SK-N-SH treated with all-trans-retinoic acid at 6 μM for 48 hours (cell line): Measurements from ENCODE around the gene EXOC3.

Experiments
- ATAC-seq: fragments of 200-7000 bp; cut with Tn5 transposase; 3 replicates; pipeline ENCODE4 v1.9.1; 2020; ENCODE audit warnings: mild to moderate bottlenecking, moderate library complexity
- BACH2 ChIP-seq: fragments of 250-450 bp; sonication (Bioruptor Pico); IDR thresholded peaks from 2 replicates; pipeline ENCODE4 v1.9.0; 2021; ENCODE audit warnings: mild to moderate bottlenecking, borderline replicate concordance
- CREB5 ChIP-seq: fragments of 250-450 bp; sonication (Bioruptor Pico); IDR thresholded peaks from 2 replicates; pipeline ENCODE4 v1.5.1; 2020; ENCODE audit warnings: low read depth, mild to moderate bottlenecking, moderate library complexity
- ESRRG ChIP-seq: fragments of 250-450 bp; sonication (Bioruptor Pico); IDR thresholded peaks from 2 replicates; pipeline ENCODE4 v1.6.1; 2021; ENCODE audit warnings: mild to moderate bottlenecking
- OSR1 ChIP-seq: fragments of 250-450 bp; sonication (Bioruptor Pico); IDR thresholded peaks from 2 replicates; pipeline ENCODE4 v1.8.0; 2022; ENCODE audit warnings: moderate library complexity, mild to moderate bottlenecking, inconsistent platforms
- PPARA ChIP-seq: fragments of 250-450 bp; sonication (Bioruptor Pico); IDR thresholded peaks from 2 replicates; pipeline ENCODE4 v1.5.0; 2020; ENCODE audit warnings: mild to moderate bottlenecking, borderline replicate concordance
- SNAI2 ChIP-seq: fragments of 250-450 bp; sonication (Bioruptor Pico); IDR thresholded peaks from 2 replicates; pipeline ENCODE4 v1.5.0; 2020; ENCODE audit warnings: mild to moderate bottlenecking, moderate library complexity
- TCF4 ChIP-seq: fragments of 250-450 bp; sonication (Bioruptor Pico); IDR thresholded peaks from 2 replicates; pipeline ENCODE4 v1.8.0; 2021; ENCODE audit warnings: mild to moderate bottlenecking, moderate library complexity, borderline replicate concordance
- TOX ChIP-seq: fragments of 250-450 bp; sonication (Bioruptor Pico); IDR thresholded peaks from 2 replicates; pipeline ENCODE4 v1.8.0; 2021; ENCODE audit warnings: mild to moderate bottlenecking, moderate library complexity, borderline replicate concordance
- TSHZ2 ChIP-seq: fragments of 250-450 bp; sonication (Bioruptor Pico); IDR thresholded peaks from 2 replicates; pipeline ENCODE4 v1.5.0; 2020; ENCODE audit warnings: mild to moderate bottlenecking, moderate library complexity
- ZC3H10 ChIP-seq: fragments of 250-450 bp; sonication (Bioruptor Pico); IDR thresholded peaks from 2 replicates; pipeline ENCODE4 v1.5.1; 2021; ENCODE audit warnings: mild to moderate bottlenecking, moderate library complexity
- ZFP3 ChIP-seq: fragments of 250-450 bp; sonication (Bioruptor Pico); IDR thresholded peaks from 2 replicates; pipeline ENCODE4 v1.5.0; 2020; ENCODE audit warnings: mild to moderate bottlenecking, moderate library complexity
- ZNF565 ChIP-seq: fragments of 450-650 bp; formaldehyde crosslinking; conservative IDR thresholded peaks from 2 replicates; pipeline ENCODE4 v1.5.0; 2020; ENCODE audit warnings: low read depth, mild to moderate bottlenecking, moderate library complexity
- TF ChIP-seq, protein P1 (sequence below): fragments of 250-450 bp; sonication (Bioruptor Pico); IDR thresholded peaks from 2 replicates; pipeline ENCODE4 v1.5.1; 2021; ENCODE audit warnings: mild to moderate bottlenecking, moderate library complexity
- TF ChIP-seq, protein P2 (sequence below): fragments of 250-450 bp; sonication (Bioruptor Pico); IDR thresholded peaks from 2 replicates; pipeline ENCODE4 v1.8.0; 2020; ENCODE audit warnings: mild to moderate bottlenecking, moderate library complexity, borderline replicate concordance

The EXOC3 gene

GRCh38 chr5:399296-400281 lies 43.4 kb upstream of the EXOC3 start (continued):
- TF ChIP-seq CREB5 (CRISPR knock-in tag) (no peak), PPARA (no peak)

DNA sequence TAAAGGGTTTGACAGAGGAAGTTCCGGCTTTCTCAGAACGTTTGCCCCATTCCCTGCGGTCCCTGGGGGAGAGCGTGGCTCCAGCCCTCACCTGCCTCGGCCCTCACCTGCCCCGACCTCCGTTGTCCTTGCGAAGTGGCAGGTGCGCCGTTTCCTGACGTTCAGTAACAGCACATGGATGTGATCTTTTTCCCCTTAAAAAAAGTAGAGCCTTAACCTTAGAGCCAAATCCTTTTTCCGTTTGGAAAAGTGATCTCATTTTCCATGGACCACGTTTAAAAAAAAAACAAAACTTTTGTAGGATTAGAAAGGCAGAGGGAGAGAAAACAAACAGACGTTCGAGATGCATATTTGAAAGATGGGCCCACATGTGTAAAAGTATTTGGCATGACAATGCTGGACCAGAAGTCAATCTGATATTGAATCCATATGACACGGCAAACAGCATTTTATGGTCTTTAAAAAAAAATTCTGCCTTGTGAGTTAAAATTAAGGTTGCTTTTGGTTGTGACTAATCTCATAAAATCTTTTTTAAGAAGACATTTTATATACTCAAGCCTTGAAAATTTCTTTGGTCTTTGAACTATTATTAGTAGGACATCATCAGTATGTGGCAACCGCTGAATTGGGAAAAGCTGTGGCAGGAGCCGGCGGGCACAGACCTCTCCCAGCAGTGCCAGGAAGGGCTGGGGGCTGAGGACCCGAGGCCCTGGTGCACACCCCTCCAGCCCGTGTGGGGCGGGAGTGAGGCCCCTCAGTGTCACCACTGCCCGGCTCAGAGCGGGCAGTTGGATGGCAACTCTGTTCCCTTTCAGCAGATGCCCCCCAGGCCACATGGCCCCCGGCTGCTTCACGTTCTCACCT lies 42.5 kb upstream of the EXOC3 start:
- ATAC-seq = no peak

More for the DNA sequence above, 42.5 kb upstream of the EXOC3 start:
- TF ChIP-seq TOX (CRISPR knock-in tag) (no peak), TCF4 (CRISPR knock-in tag) (no peak), ZFP3 (no peak), PPARA (no peak), ZNF565 (CRISPR knock-in tag) (no peak), SNAI2 (CRISPR knock-in tag) (no peak), CREB5 (CRISPR knock-in tag) (no peak), ZC3H10 (CRISPR knock-in tag) (no peak), BACH2 (no peak), ESRRG (CRISPR knock-in tag) (no peak), OSR1 (no peak), TSHZ2 (CRISPR knock-in tag) (no peak)
- TF ChIP-seq, protein P1, sequence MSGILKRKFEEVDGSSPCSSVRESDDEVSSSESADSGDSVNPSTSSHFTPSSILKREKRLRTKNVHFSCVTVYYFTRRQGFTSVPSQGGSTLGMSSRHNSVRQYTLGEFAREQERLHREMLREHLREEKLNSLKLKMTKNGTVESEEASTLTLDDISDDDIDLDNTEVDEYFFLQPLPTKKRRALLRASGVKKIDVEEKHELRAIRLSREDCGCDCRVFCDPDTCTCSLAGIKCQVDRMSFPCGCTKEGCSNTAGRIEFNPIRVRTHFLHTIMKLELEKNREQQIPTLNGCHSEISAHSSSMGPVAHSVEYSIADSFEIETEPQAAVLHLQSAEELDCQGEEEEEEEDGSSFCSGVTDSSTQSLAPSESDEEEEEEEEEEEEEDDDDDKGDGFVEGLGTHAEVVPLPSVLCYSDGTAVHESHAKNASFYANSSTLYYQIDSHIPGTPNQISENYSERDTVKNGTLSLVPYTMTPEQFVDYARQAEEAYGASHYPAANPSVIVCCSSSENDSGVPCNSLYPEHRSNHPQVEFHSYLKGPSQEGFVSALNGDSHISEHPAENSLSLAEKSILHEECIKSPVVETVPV (CRISPR knock-in tag) = no peak
- TF ChIP-seq, protein P2, sequence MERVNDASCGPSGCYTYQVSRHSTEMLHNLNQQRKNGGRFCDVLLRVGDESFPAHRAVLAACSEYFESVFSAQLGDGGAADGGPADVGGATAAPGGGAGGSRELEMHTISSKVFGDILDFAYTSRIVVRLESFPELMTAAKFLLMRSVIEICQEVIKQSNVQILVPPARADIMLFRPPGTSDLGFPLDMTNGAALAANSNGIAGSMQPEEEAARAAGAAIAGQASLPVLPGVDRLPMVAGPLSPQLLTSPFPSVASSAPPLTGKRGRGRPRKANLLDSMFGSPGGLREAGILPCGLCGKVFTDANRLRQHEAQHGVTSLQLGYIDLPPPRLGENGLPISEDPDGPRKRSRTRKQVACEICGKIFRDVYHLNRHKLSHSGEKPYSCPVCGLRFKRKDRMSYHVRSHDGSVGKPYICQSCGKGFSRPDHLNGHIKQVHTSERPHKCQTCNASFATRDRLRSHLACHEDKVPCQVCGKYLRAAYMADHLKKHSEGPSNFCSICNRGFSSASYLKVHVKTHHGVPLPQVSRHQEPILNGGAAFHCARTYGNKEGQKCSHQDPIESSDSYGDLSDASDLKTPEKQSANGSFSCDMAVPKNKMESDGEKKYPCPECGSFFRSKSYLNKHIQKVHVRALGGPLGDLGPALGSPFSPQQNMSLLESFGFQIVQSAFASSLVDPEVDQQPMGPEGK (CRISPR knock-in tag) = no peak
